Progenitor cell of endocrine pancreas (in vitro differentiated cells): ENCODE data around the gene MYCN. TPM values are rescaled to one million over a fixed set of nuclear protein-coding genes. Genes with fewer than 3 reads are reported as not detected.
"Not testable (repeated sequence)": the region's sequence is repeated elsewhere in the genome, so short reads cannot be mapped to it uniquely, and the experiment has no call there.

Experiments
- DNase-seq: peaks from one replicate; pipeline ENCODE4 v3.0.0; 2021; ENCODE audit warnings: low spot score; ENCODE audit not compliant: unreplicated experiment
- H3K27ac Mint-ChIP-seq: 2 replicates; pipeline ENCODE4 v1.8.0; 2021; ENCODE audit warnings: mild to moderate bottlenecking, moderate library complexity, mixed read lengths
- H3K27me3 Mint-ChIP-seq: 2 replicates; pipeline ENCODE4 v1.8.0; 2021; ENCODE audit warnings: mixed read lengths
- H3K36me3 Mint-ChIP-seq: 2 replicates; pipeline ENCODE4 v1.8.0; 2022; ENCODE audit warnings: mixed read lengths; ENCODE audit not compliant: insufficient read depth
- H3K4me1 Mint-ChIP-seq: 2 replicates; pipeline ENCODE4 v1.8.0; 2021; ENCODE audit warnings: low read depth, mixed read lengths
- H3K4me3 Mint-ChIP-seq: 2 replicates; pipeline ENCODE4 v1.8.0; 2021; ENCODE audit warnings: low read depth, mild to moderate bottlenecking, moderate library complexity, mixed read lengths
- H3K9me3 Mint-ChIP-seq: 2 replicates; pipeline ENCODE4 v1.8.0; 2021; ENCODE audit warnings: low read depth, mixed read lengths
- CTCF ChIP-seq: fragments of 200-600 bp; sonication (generic); IDR thresholded peaks from one replicate; pipeline ENCODE4 v1.5.0; 2021; ENCODE audit warnings: antibody characterized with exemption, mild to moderate bottlenecking; ENCODE audit not compliant: unreplicated experiment
- total RNA-seq: library from RNA; stranded (reverse); gene quantifications from 2 replicates; pipeline ENCODE4 v1.2.1, GENCODE V29; 2021

Gene MYCN
- total RNA-seq, 1 donor from 2014 or later: 15.5 TPM

- DNase-seq: no peak
- H3K27ac Mint-ChIP-seq: no peak overlapping the region
- H3K36me3 Mint-ChIP-seq: peaks cover 11% of the 10 kb centered on the region
- TF ChIP-seq CTCF: no peak
- H3K27me3 Mint-ChIP-seq: peaks cover 5% of the 10 kb centered on the region
- no peaks in the 10 kb centered on the region for H3K9me3 Mint-ChIP-seq
- H3K4me3 Mint-ChIP-seq: no peak overlapping the region
- peaks cover 6% of the 10 kb centered on the region for H3K4me1 Mint-ChIP-seq
Observed at GRCh38 chr2:15950088-15950952, 10.0 kb downstream of the MYCN start.

GRCh38 chr2:15951936-15952335 is 11.6 kb downstream of the MYCN start:
- H3K27me3 Mint-ChIP-seq, H3K36me3 Mint-ChIP-seq, H3K9me3 Mint-ChIP-seq, DNase-seq, H3K4me3 Mint-ChIP-seq, H3K27ac Mint-ChIP-seq: not testable (repeated sequence)
- peaks cover 11% of the 10 kb centered on the region for H3K4me1 Mint-ChIP-seq

GRCh38 chr2:15952451-15953146 is 12.2 kb downstream of the MYCN start:
- Mint-ChIP-seq H3K4me1 (peaks cover 11% of the 10 kb centered on the region), H3K27me3 (peaks cover 5% of the 10 kb centered on the region), H3K27ac (no peak overlapping the region), H3K4me3 (no peak overlapping the region), H3K36me3 (peaks cover 4% of the 10 kb centered on the region), H3K9me3 (no peaks in the 10 kb centered on the region)
- DNase-seq: no peak
- TF ChIP-seq CTCF: no peak

- no peaks in the 10 kb centered on the region for H3K9me3 Mint-ChIP-seq
- H3K4me1 Mint-ChIP-seq: peaks cover 11% of the 10 kb centered on the region
- TF ChIP-seq CTCF: no peak
- H3K27ac Mint-ChIP-seq: no peak overlapping the region
- no peak overlapping the region for H3K4me3 Mint-ChIP-seq
- no peak for DNase-seq
- H3K36me3 Mint-ChIP-seq: peaks cover 4% of the 10 kb centered on the region
- H3K27me3 Mint-ChIP-seq: peaks cover 5% of the 10 kb centered on the region
Observed at GRCh38 chr2:15953147-15953630, 12.8 kb downstream of the MYCN start.

- peaks cover 5% of the 10 kb centered on the region for H3K27me3 Mint-ChIP-seq
- peaks cover 2% of the 10 kb centered on the region for H3K36me3 Mint-ChIP-seq
- H3K27ac Mint-ChIP-seq: no peak overlapping the region
- DNase-seq: no peak
- TF ChIP-seq CTCF: no peak
- H3K4me3 Mint-ChIP-seq: no peak overlapping the region
- peaks cover 11% of the 10 kb centered on the region for H3K4me1 Mint-ChIP-seq
- no peaks in the 10 kb centered on the region for H3K9me3 Mint-ChIP-seq
Observed at GRCh38 chr2:15953891-15954680, 13.7 kb downstream of the MYCN start.
